Endothelial cell of umbilical vein (primary cell): Measurements from ENCODE around the gene CAMTA1.

Experiments
- EZH2 ChIP-seq: IDR thresholded peaks from 2 replicates; pipeline ENCODE4 v1.6.1; 2012; ENCODE audit warnings: borderline replicate concordance, low read depth, mild to moderate bottlenecking, moderate library complexity, low read length, inconsistent platforms; ENCODE audit not compliant: severe bottlenecking
- FOS ChIP-seq: IDR thresholded peaks from 2 replicates; pipeline ENCODE4 v1.6.1; 2011; ENCODE audit warnings: mild to moderate bottlenecking, low read length, moderate library complexity, borderline replicate concordance; ENCODE audit not compliant: insufficient read depth
- GATA2 ChIP-seq: IDR thresholded peaks from 2 replicates; pipeline ENCODE4 v1.7.0; 2011; ENCODE audit warnings: low read depth, mild to moderate bottlenecking, moderate library complexity, mixed read lengths, low read length; ENCODE audit not compliant: insufficient read length, insufficient read depth
- MYC ChIP-seq: IDR thresholded peaks from one replicate; pipeline ENCODE4 v1.6.1; 2011; ENCODE audit warnings: mild to moderate bottlenecking, low read depth, low read length
- POLR2A ChIP-seq: IDR thresholded peaks from 2 replicates; pipeline ENCODE4 v1.6.1; 2012; ENCODE audit warnings: low read depth, mild to moderate bottlenecking, control low read depth, low read length
- TF ChIP-seq, protein P1 (sequence below), 2 donors: IDR thresholded peaks; 1 replicate in 1 of 2; 2 replicates in 1 of 2; pipeline ENCODE4 v1.5.1; 2011; ENCODE audit warnings: low read length in 2 of 2, mild to moderate bottlenecking in 2 of 2, moderate library complexity in 2 of 2, control low read depth in 1 of 2, inconsistent platforms in 1 of 2, low read depth in 1 of 2; ENCODE audit not compliant: insufficient read depth in 1 of 2; ENCODE audit errors: extremely low read depth in 1 of 2
- TF ChIP-seq, protein P2 (sequence below): IDR thresholded peaks from 2 replicates; pipeline ENCODE4 v1.6.1; 2011; ENCODE audit not compliant: insufficient read depth, insufficient read length

- TF ChIP-seq, protein P1, sequence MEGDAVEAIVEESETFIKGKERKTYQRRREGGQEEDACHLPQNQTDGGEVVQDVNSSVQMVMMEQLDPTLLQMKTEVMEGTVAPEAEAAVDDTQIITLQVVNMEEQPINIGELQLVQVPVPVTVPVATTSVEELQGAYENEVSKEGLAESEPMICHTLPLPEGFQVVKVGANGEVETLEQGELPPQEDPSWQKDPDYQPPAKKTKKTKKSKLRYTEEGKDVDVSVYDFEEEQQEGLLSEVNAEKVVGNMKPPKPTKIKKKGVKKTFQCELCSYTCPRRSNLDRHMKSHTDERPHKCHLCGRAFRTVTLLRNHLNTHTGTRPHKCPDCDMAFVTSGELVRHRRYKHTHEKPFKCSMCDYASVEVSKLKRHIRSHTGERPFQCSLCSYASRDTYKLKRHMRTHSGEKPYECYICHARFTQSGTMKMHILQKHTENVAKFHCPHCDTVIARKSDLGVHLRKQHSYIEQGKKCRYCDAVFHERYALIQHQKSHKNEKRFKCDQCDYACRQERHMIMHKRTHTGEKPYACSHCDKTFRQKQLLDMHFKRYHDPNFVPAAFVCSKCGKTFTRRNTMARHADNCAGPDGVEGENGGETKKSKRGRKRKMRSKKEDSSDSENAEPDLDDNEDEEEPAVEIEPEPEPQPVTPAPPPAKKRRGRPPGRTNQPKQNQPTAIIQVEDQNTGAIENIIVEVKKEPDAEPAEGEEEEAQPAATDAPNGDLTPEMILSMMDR (IDR thresholded peaks at IDR 0.05; ENCODE audit: extremely low read depth in 1 of 2, insufficient read depth in 1 of 2, low read depth in 1 of 2, low read length in 2 of 2): no peak
- TF ChIP-seq POLR2A (no peak), FOS (no peak), EZH2 (no peak), MYC (no peak), GATA2 (no peak)
- TF ChIP-seq, protein P2, sequence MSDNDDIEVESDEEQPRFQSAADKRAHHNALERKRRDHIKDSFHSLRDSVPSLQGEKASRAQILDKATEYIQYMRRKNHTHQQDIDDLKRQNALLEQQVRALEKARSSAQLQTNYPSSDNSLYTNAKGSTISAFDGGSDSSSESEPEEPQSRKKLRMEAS: no peak
These were observed 137.8 kb downstream of the CAMTA1 start for GRCh38 chr1:6923012-6923411.
